ENCODE measurements around the gene ETV5. TPM values are rescaled to one million over a fixed set of nuclear protein-coding genes. Genes with fewer than 3 reads are reported as not detected.

ETV5 gene
- total RNA-seq, 4 donors from 2014 or later = 1.7 to 6.7 (median 5.0) TPM

DNA sequence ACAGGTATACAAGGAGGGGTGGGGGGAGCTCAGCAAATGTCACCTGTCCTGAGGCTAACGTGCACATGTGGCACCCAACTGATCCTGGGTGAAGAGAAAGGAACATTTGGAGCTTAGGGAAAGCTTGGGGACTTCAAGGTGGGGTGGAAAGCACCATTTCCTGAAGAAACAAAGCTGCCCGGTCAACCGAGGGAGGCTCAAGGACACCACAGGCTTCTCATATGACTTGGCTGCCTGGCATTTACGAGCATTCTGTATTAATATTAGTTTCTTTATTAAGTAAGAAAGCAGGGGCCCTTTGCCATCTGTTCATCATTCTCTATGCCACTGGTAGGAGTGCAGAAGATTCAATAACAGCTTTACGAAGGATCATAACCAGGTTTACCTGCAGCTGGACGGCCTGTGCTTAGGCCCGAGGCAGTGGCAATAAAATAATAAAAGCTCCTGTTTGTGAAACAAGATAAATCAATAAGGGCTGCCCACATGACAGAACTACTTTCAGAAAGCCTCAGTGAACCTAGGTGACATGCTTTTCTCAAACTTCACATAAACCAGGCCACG lies 54.0 kb downstream of the ETV5 start:
- no peaks in the 10 kb centered on the region for H3K4me1 ChIP-seq
- H3K27me3 ChIP-seq = no peaks in the 10 kb centered on the region
- H3K9me3 ChIP-seq = no peaks in the 10 kb centered on the region
- no peak overlapping the region for H3K4me3 ChIP-seq
- H3K36me3 ChIP-seq = peaks cover 0 to 28% (median 0%) of the 10 kb centered on the region in 3 donors
- WGBS, 2 donors = 76 to 95% methylated on average over 8 of the region's 8 CpGs
- no peak for DNase-seq
- TF ChIP-seq, protein P1, sequence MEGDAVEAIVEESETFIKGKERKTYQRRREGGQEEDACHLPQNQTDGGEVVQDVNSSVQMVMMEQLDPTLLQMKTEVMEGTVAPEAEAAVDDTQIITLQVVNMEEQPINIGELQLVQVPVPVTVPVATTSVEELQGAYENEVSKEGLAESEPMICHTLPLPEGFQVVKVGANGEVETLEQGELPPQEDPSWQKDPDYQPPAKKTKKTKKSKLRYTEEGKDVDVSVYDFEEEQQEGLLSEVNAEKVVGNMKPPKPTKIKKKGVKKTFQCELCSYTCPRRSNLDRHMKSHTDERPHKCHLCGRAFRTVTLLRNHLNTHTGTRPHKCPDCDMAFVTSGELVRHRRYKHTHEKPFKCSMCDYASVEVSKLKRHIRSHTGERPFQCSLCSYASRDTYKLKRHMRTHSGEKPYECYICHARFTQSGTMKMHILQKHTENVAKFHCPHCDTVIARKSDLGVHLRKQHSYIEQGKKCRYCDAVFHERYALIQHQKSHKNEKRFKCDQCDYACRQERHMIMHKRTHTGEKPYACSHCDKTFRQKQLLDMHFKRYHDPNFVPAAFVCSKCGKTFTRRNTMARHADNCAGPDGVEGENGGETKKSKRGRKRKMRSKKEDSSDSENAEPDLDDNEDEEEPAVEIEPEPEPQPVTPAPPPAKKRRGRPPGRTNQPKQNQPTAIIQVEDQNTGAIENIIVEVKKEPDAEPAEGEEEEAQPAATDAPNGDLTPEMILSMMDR (IDR thresholded peaks at IDR 0.05) = no peak
- TF ChIP-seq POLR2A (IDR thresholded peaks at IDR 0.05) = no peak
- H3K27ac ChIP-seq = no peak overlapping the region
- intact Hi-C loops (cut with DNase I) = no loop called here

DNA sequence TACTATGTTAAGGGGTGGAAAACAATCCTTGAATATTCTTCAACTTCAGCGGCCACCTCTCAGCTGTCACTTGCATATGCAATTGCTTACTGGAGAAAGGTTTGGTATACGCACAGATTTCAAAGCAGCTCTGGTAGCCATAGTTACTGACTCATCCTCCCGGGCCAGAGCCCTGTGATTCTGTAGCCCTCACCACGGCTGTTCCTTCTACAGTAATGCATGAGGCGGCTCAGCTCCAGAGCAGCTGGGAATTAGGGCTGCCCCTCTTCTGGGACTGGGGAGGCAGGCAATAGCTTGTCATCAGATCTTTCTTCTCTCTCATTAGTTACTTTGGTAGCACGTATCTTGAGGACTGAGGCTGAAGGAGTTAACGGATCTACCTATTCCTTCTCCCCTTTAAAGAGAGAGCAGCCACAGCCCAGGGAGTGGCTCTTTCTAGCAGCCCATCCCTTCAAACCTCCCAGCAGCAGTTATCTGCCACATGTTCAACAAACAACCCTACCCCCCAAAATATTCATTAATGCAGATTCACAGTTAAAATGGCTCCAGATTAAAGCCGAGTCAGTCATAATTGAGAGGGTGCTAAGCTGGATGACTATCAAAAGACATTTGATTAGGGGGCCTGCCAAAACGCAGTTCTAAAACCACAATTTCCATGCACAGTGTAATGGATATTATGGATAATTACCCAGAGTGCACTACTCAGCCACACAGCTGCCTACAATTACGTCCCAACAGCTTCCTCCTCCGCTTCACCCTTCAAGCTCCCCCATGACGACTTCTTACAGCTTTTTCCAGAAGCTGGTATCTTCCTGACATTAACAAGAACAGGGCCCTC lies 54.7 kb downstream of the ETV5 start:
- Histone ChIP-seq H3K27ac (no peak overlapping the region), H3K9me3 (no peaks in the 10 kb centered on the region), H3K4me1 (no peaks in the 10 kb centered on the region), H3K36me3 (peaks cover 0 to 32% (median 0%) of the 10 kb centered on the region in 3 donors), H3K4me3 (no peak overlapping the region), H3K27me3 (no peaks in the 10 kb centered on the region)
- TF ChIP-seq, protein P1 (IDR thresholded peaks at IDR 0.05) = no peak
- TF ChIP-seq POLR2A (IDR thresholded peaks at IDR 0.05) = no peak
- 86 to 92% methylated on average over 8 to 12 of the region's 12 CpGs for WGBS, 2 donors
- intact Hi-C loops (cut with DNase I) = no loop called here
- no peak for DNase-seq

DNA sequence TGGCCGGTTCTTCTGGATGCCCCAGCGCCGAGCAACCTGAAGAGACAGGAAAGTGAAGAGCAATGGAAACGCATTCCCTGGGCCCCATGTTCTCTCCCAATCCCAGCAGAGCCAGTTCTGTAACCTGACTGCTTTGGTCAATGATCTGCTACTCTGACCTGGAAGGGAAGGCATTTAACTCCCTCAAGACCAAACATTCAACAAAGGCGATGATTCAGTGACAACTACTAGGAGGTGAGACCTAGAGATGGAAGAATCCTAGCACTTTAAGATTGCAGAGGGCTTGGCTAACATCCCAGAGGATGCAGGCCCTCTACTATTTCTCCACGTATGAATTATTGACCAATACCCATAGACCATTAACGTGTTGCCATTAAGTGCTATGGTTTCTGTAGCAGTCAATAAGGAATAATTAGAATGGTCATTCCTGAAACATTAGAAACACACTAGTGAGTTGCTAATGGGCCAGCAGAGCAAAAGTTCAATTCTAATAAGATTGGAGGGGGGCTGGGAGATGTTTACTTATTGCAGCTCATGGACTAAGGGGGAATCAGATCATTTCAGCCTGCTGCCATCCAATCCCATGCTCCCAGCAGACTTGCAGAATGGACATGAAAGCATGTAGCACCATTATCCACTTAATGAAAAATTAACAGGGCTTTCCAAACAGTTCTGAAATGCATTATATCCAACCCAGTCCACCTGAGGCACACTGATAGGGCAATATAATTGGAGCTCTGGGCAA lies 56.6 kb downstream of the ETV5 start:
- no peaks in the 10 kb centered on the region for H3K27me3 ChIP-seq
- peaks cover 0 to 45% (median 0%) of the 10 kb centered on the region in 3 donors for H3K36me3 ChIP-seq
- no peaks in the 10 kb centered on the region for H3K9me3 ChIP-seq
- H3K27ac ChIP-seq = no peak overlapping the region
- WGBS, 2 donors = 92 to 95% methylated on average over 6 to 7 of the region's 7 CpGs
- intact Hi-C loops (cut with DNase I) = no loop called here
- H3K4me3 ChIP-seq = no peak overlapping the region
- no peaks in the 10 kb centered on the region for H3K4me1 ChIP-seq
- no peak for DNase-seq
- no peak for TF ChIP-seq POLR2A (IDR thresholded peaks at IDR 0.05)
- TF ChIP-seq, protein P1 (IDR thresholded peaks at IDR 0.05) = no peak

DNA sequence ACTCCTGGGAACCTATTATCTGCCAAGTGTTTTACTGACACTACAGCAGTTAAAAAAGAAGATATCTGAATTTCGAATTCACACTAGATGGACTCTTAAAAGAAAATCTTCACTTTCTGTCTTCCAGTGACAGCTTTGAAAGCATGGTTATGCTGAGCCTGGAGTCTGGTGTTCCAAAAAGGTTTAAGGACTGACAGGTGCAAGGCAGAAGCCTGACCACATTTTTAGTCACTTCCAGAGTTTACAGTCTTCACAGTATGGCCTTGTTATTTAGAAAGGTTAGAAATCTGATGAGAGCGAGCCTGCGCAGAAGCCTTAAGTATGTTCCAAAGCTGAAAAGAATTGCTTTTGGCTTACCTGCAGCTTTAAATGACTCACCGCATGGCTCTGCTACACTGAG lies 59.9 kb downstream of the ETV5 start:
- WGBS, 2 donors = 82 to 98% methylated on average over 4 of the region's 4 CpGs
- H3K36me3 ChIP-seq = peaks cover 0 to 38% (median 0%) of the 10 kb centered on the region in 3 donors
- DNase-seq = no peak

More for the DNA sequence above, 59.9 kb downstream of the ETV5 start:
- no peaks in the 10 kb centered on the region for H3K27me3 ChIP-seq
- TF ChIP-seq, protein P1 (IDR thresholded peaks at IDR 0.05) = no peak
- no peak for TF ChIP-seq POLR2A (IDR thresholded peaks at IDR 0.05)
- no peak overlapping the region for H3K4me3 ChIP-seq
- intact Hi-C loops (cut with DNase I) = no loop called here
- no peak overlapping the region for H3K27ac ChIP-seq
- H3K9me3 ChIP-seq = no peaks in the 10 kb centered on the region
- no peaks in the 10 kb centered on the region for H3K4me1 ChIP-seq

All from esophagus squamous epithelium (tissue), 5 donors.